ENCODE results near the gene HCFC1. TPM values are rescaled to one million over a fixed set of nuclear protein-coding genes. Genes with fewer than 3 reads are reported as not detected.
A peak's percentile ranks its signal among the peaks of the same experiment; 100 is the strongest.

The HCFC1 gene
- total and polyA plus RNA-seq, 9 of the 15 experiments (the other 6 are each of a cell fraction or from before 2014, with no cell fraction given), result 2.8 to 133 (median 17.1) TPM

- TF ChIP-seq EP400 (IDR thresholded peaks at IDR 0.05) (peak; percentile 70), ZNF165 (CRISPR knock-in tag; IDR thresholded peaks at IDR 0.05; ENCODE audit: borderline replicate concordance) (no peak), ZNF217 (CRISPR knock-in tag; IDR thresholded peaks at IDR 0.05) (no peak), MYC (IDR thresholded peaks at IDR 0.05; ENCODE audit: low read depth, low read length) (no peak), MYC (CRISPR knock-in tag; IDR thresholded peaks at IDR 0.05; ENCODE audit: borderline replicate concordance, low read depth) (no peak), RBFOX2 (IDR thresholded peaks at IDR 0.05; ENCODE audit: low read depth, low read length) (no peak), CBX5 (IDR thresholded peaks at IDR 0.05; ENCODE audit: borderline replicate concordance, low read depth) (no peak), CUX1 (CRISPR knock-in tag; IDR thresholded peaks at IDR 0.05) (no peak), PRMT5 (CRISPR knock-in tag; IDR thresholded peaks at IDR 0.05) (no peak), TFAP4 (CRISPR knock-in tag; IDR thresholded peaks at IDR 0.05; ENCODE audit: borderline replicate concordance) (0 out of 2 replicates have a peak, but pooled peaks have one; percentile 26), ZNF184 (CRISPR knock-in tag; IDR thresholded peaks at IDR 0.05) (no peak), SRF (CRISPR knock-in tag; IDR thresholded peaks at IDR 0.05) (no peak), NCOA6 (IDR thresholded peaks at IDR 0.05) (no peak), ADNP (tag; IDR thresholded peaks at IDR 0.05) (no peak), ETV5 (CRISPR knock-in tag; IDR thresholded peaks at IDR 0.05; ENCODE audit: low read depth) (0 out of 2 replicates have a peak, but pooled peaks have one; percentile 11), ZNF609 (CRISPR knock-in tag; IDR thresholded peaks at IDR 0.05; ENCODE audit: borderline replicate concordance) (no peak), ZNF785 (CRISPR knock-in tag; IDR thresholded peaks at IDR 0.05) (no peak)
Observed at GRCh38 chrX:153935326-153935851, 36.2 kb downstream of the HCFC1 start (continued).
